ENCODE data around the gene TBC1D32. TPM values are rescaled to one million over a fixed set of nuclear protein-coding genes. Genes with fewer than 3 reads are reported as not detected.
"Not testable (repeated sequence)": the region's sequence is repeated elsewhere in the genome, so short reads cannot be mapped to it uniquely, and the experiment has no call there.

The TBC1D32 gene
- total RNA-seq, 1 donor from 2014 or later, result 0.75 TPM

DNA sequence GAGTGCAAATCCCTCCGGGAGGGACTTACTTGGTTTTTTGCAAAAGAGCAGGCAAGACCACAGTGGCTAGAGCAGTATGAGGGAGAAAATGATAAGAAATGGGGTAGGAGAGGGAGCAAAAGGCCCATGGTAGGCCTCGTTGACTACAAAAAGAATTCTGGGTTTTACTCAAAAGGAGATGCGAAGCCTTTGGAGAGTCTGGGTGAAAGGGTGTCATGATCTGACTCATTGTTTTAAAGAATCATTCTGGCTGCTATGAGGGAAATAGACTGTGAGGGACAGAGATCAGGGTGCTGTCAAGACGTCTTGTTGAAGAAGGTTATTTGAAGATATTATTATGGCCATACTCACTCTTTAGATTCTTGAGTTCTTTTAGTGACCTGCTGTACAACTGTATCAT is 13.0 kb downstream of the TBC1D32 start:
- ATAC-seq, result no peak
- no peak for DNase-seq (ENCODE audit: low spot score)

DNA sequence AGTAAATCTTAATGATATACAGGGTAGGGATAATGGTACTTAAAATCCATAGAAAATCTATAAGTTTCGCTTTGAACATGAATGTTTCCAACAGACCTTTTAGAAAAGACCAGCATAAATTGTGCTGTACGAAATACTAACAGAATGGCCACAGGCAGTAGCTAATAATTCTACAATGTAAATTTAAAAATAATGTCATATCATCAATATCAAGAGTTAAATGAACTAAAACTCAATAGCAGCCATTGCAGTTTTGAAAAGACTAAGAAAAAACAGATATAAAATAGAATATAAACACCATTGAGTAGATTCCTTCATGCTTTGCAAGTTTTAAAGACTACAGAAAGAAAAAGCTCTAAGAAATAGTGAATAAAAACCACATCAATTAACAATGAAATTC is 14.7 kb downstream of the TBC1D32 start:
- no peak for DNase-seq (ENCODE audit: low spot score)
- ATAC-seq, result no peak

DNA sequence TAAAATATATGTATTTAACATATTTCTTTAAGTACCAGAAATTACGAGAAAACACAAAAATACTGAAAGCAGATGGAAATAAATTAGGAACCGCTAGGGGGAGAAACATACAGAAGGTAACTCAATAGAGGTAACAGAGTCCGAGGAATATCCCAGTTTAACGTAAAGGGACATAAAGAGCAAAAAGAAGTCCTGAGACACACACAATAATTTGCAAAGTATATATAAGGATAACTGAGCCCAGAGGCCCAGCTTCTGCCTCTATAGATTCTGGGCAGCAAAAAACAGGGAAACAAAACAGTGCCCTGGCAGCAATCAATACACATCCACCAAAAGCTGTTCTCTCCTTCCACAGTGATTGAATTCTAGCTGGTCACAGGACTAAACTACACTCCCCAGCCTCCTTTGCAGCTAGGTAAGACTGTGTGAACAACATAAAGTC is 15.1 kb downstream of the TBC1D32 start:
- ATAC-seq (peak; percentile 94), DNase-seq (ENCODE audit: low spot score) (no peak)

- ATAC-seq, result no peak
- no peak for DNase-seq (ENCODE audit: low spot score)
Measured at GRCh38 chr6:121314381-121315112, 19.7 kb downstream of the TBC1D32 start.

- ATAC-seq; DNase-seq (ENCODE audit: low spot score): not testable (repeated sequence)
Measured at GRCh38 chr6:121311814-121312213, 22.5 kb downstream of the TBC1D32 start.

DNA sequence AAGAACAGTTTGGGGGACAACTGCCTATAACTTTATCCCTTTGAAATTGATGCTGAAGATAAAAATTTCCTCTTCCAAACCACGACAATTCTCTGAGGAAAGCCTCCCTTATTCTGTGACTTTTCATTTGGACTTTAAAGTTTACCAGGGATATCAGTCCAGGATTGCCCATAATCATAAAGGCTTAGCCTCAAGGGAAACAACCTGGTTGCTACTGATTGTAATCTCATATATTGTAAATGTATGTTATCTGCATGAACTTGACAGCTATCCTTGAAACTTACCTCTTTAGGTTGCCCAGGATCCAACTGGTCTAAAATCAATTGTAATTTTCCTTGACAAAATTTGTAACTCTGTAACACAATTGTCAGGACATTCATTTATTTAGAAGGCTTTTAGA is 23.8 kb downstream of the TBC1D32 start:
- DNase-seq (ENCODE audit: low spot score), result no peak
- no peak for ATAC-seq

GRCh38 chr6:121309768-121310469 is 24.4 kb downstream of the TBC1D32 start:
- ATAC-seq, result no peak

GRCh38 chr6:121305957-121306607 is 28.2 kb downstream of the TBC1D32 start:
- ATAC-seq (peak; percentile 59), DNase-seq (ENCODE audit: low spot score) (no peak)

More at GRCh38 chr6:121309768-121310469, 24.4 kb downstream of the TBC1D32 start:
- DNase-seq (ENCODE audit: low spot score), result no peak

DNA sequence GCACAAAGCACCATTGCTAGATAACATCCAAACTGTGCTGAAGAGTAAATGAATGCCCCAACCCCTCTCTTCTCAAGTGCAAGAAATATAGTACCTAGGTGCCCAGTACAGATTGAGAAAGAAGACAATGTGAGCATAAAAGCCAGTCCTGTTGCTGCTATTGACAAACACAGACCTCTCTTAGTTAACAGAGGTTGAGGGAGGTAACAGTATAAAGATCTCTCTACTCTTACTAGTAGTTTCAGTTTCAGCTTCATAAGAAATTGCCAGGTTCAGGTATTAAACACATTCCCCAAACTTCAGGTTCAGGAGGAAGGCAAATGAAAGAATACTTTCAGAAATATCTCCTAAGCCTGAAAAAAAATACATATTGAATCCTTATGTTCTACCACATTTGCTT is 31.4 kb downstream of the TBC1D32 start:
- DNase-seq (ENCODE audit: low spot score) (no peak), ATAC-seq (peak; percentile 51)

GRCh38 chr6:121301156-121301555 is 33.1 kb downstream of the TBC1D32 start:
- ATAC-seq; DNase-seq (ENCODE audit: low spot score): not testable (repeated sequence)

GRCh38 chr6:121297694-121298093 is 36.6 kb downstream of the TBC1D32 start:
- ATAC-seq (no peak), DNase-seq (ENCODE audit: low spot score) (no peak)

DNA sequence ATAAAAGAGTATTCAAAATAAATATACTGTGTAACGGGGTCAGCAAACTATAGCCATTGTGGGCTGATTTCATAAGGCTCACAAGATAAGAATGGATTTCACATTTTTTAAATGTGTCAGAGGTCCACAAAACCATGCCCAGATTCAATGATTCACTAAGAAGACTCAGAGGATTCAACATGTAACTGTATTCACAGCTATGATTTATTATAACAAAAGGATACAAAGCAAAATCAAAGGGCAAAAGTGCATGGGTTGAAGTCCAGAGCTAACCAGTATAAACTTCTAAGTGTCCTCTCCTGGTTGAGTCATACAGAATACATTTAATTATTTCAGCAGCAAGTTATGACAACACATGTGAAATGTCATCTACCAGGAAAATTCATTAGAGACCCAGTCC is 49.2 kb downstream of the TBC1D32 start:
- no peak for DNase-seq (ENCODE audit: low spot score)
- ATAC-seq, result no peak

- DNase-seq (ENCODE audit: low spot score), result no peak
- ATAC-seq, result no peak
Measured at GRCh38 chr6:121274666-121275295, 59.5 kb downstream of the TBC1D32 start.

- ATAC-seq, result no peak
- DNase-seq (ENCODE audit: low spot score), result no peak
Measured at GRCh38 chr6:121263742-121264141, 70.5 kb downstream of the TBC1D32 start.

DNA sequence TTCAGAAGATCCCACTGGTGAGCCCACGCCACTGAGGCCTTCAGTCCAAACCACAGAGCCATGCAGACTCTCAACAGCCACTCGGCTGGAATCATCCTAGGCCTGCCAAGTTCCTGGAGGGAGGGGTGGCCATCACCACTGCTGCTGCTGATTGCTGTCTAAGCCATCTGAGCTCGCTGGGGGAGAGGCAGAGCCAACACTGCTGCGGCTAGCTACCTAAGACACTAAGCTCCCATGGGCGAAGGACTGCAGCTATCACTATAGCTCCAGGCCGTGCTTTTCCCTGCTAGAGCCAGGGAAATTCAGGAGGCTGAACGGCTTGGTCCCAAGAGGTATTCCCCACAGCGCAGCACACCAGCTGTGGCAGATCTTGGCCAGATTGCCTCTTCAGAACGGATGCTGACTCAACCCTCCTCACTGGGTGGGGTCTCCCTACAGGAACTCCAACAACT is 73.6 kb downstream of the TBC1D32 start:
- no peak for ATAC-seq
- DNase-seq (ENCODE audit: low spot score), result no peak

DNA sequence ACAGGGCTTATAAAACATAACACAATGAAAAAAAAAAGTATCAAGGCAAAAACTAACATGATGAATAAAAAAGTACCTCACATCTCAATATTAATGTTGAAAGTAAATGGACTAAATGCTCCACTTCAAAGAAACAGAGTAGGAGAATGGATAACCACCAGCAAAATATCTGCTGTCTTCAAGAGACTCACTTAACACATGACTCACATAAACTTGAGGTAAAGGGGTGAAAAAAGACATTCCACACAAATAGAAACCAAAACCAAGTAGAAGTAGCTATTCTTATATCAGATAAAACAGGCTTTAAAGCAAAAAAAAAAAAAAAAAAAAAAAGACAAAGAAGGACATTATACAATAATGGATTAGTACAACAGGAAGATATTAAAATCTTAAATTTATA is 86.9 kb downstream of the TBC1D32 start:
- no peak for ATAC-seq
- DNase-seq (ENCODE audit: low spot score), result no peak

DNA sequence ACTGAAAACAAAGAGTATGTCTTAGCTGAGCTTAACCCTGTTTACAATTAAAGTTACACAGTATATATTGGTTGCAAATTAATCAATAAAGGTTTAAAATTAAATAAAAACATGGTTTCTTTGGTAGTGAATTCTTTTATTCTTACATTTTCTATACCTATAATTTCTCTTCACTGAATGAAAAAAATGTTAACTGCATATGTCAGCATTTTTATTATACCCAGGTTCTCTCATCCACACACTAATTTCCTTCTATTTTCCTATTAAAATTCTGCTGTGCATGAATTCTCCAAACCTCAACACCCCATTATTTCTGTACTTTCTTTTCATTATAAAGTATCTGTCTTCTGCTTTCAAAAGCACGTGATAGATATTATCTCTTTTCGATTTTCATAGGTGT is 91.9 kb downstream of the TBC1D32 start:
- DNase-seq (ENCODE audit: low spot score) (no peak), ATAC-seq (no peak)

DNA sequence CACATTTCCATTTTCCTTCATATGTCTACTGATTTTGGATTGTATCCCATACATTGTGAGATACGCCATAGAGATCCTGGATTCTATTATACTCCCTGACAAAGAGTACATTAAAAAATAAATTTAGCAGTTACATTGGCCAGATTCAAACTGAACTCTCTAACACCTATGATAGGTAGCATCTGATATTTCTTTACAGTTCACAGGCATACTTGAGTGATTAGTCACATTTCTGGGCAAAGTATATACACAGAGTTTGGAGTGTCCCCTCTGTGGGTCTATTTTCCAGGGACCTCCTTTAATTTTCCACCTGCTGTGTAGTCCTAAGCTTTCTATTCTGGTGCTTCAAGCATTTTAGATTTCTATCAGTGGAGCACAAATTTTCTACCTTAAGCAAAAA is 96.4 kb downstream of the TBC1D32 start:
- ATAC-seq (no peak), DNase-seq (ENCODE audit: low spot score) (no peak)

- DNase-seq (ENCODE audit: low spot score) (no peak), ATAC-seq (no peak)
Measured at GRCh38 chr6:121236984-121237383, 97.3 kb downstream of the TBC1D32 start.

DNA sequence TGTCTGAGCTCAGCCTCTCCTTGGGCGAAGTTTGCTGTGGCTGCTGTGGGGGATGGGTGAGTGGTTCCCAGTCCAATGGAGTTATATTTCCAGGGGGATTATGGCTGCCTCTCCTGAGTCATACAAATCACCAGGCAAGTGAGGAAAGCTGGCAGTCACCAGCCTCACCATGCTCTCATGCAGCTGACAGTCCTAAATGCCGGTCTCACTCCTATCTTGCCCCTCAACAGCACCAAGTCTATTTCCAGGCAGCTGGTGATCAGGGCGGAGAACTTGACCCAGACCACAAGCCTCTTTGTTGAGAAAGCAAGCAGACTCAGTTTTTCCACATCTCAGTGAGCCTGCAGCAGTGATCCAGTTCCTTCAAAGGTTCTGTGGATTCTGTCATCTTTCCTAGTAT is 98.9 kb downstream of the TBC1D32 start:
- no peak for ATAC-seq
- DNase-seq (ENCODE audit: low spot score), result no peak

GRCh38 chr6:121223930-121224329 is 110.3 kb downstream of the TBC1D32 start:
- ATAC-seq (no peak), DNase-seq (ENCODE audit: low spot score) (no peak)
